GM23248 (cell line): ENCODE measurements around the gene ZNF827. TPM values are rescaled to one million over a fixed set of nuclear protein-coding genes. Genes with fewer than 3 reads are reported as not detected.

Source experiments
- DNase-seq: peaks from one replicate; pipeline ENCODE4 v3.0.0-alpha.2; 2015
- H2AFZ ChIP-seq: fragments of 200-600 bp; sonication (generic); 2 replicates; pipeline ENCODE4 v1.6.1; 2016; ENCODE audit warnings: antibody characterized with exemption
- H3F3A ChIP-seq: fragments of 200-600 bp; sonication (generic); 2 replicates; pipeline ENCODE4 v1.6.1; 2016; ENCODE audit warnings: mild to moderate bottlenecking, antibody characterized with exemption, mixed run types; ENCODE audit not compliant: insufficient read depth
- H3K27ac ChIP-seq: fragments of 200-600 bp; sonication (generic); 2 replicates; pipeline ENCODE4 v1.5.1; 2016; ENCODE audit warnings: mild to moderate bottlenecking
- H3K27me3 ChIP-seq: fragments of 200-600 bp; sonication (generic); replicated peaks from 2 replicates; pipeline ENCODE4 v1.6.1; 2016; ENCODE audit warnings: mild to moderate bottlenecking; ENCODE audit not compliant: insufficient read depth
- H3K36me3 ChIP-seq: fragments of 200-600 bp; sonication (generic); 2 replicates; pipeline ENCODE4 v1.6.1; 2016; ENCODE audit warnings: low read depth, mild to moderate bottlenecking
- H3K4me1 ChIP-seq: fragments of 200-600 bp; sonication (generic); 2 replicates; pipeline ENCODE4 v1.6.1; 2016; ENCODE audit warnings: mild to moderate bottlenecking; ENCODE audit not compliant: insufficient read depth
- H3K4me2 ChIP-seq: fragments of 200-600 bp; sonication (generic); one replicate; pipeline ENCODE4 v1.6.1; 2016; ENCODE audit warnings: mild to moderate bottlenecking; ENCODE audit not compliant: unreplicated experiment
- H3K4me3 ChIP-seq: fragments of 200-600 bp; sonication (generic); 2 replicates; pipeline ENCODE4 v1.5.1; 2016; ENCODE audit warnings: mild to moderate bottlenecking
- H3K79me2 ChIP-seq: fragments of 200-600 bp; sonication (generic); 2 replicates; pipeline ENCODE4 v1.6.1; 2016; ENCODE audit warnings: mild to moderate bottlenecking; ENCODE audit not compliant: insufficient read depth
- H3K9ac ChIP-seq: fragments of 200-600 bp; sonication (generic); 2 replicates; pipeline ENCODE4 v1.6.1; 2016; ENCODE audit warnings: mild to moderate bottlenecking
- H3K9me2 ChIP-seq: fragments of 200-600 bp; sonication (generic); 2 replicates; pipeline ENCODE4 v1.6.1; 2016; ENCODE audit warnings: mixed run types, mild to moderate bottlenecking, moderate library complexity; ENCODE audit not compliant: insufficient read depth
- H3K9me3 ChIP-seq: fragments of 200-600 bp; sonication (generic); one replicate; pipeline ENCODE4 v1.6.1; 2017; ENCODE audit warnings: low read depth
- H4K20me1 ChIP-seq: fragments of 200-600 bp; sonication (generic); 2 replicates; pipeline ENCODE4 v1.6.0; 2016; ENCODE audit not compliant: insufficient read depth
- EZH2 ChIP-seq: fragments of 200-600 bp; sonication (generic); IDR thresholded peaks from 2 replicates; pipeline ENCODE4 v1.6.1; 2018; ENCODE audit warnings: antibody characterized with exemption, mild to moderate bottlenecking; ENCODE audit not compliant: insufficient read depth, poor library complexity, severe bottlenecking
- EZH2phosphoT487 ChIP-seq: fragments of 200-600 bp; sonication (generic); IDR thresholded peaks from 2 replicates; pipeline ENCODE4 v1.6.1; 2018; ENCODE audit warnings: antibody characterized with exemption, moderate library complexity, mild to moderate bottlenecking, low read depth; ENCODE audit not compliant: insufficient read depth
- WGBS, 2 experiments: methylation state at CpG; one replicate each; pipeline ENCODE4 v1.1.6; 2015 to 2017; ENCODE audit warnings: low lambda C conversion rate in 2 of 2, low coverage in 1 of 2; ENCODE audit errors: missing lambda C conversion rate in 2 of 2; 5-methylcytosine and 5-hydroxymethylcytosine counted together
- in situ Hi-C: fragments of 300-500 bp; cut with MboI; formaldehyde crosslinking; loops from 2 replicates; pipeline ENCODE4 v1.15.0; 2020
- polyA plus RNA-seq: library from polyadenylated mRNA; unstranded; fragments of >200 nt; fragmentation: Nextera tagmentation; extraction: Ambion mirVana; gene quantifications from 2 replicates; pipeline ENCODE4 v1.2.1, GENCODE V29; 2016
- total RNA-seq: library from RNA; depleted of rRNA; stranded (reverse); fragments of >200 nt; shearing (Covaris generic); gene quantifications from 2 replicates; pipeline ENCODE4 v1.2.3, GENCODE V29; 2014

ZNF827 gene
- total and polyA plus RNA-seq, 2 experiments from 2014 or later: 5.0 to 10.1 TPM

GRCh38 chr4:145799223-145799622, 139.4 kb downstream of the ZNF827 start:
- no peaks in the 10 kb centered on the region for H4K20me1 ChIP-seq
- no peak overlapping the region for H3K9ac ChIP-seq
- 91 to 97% methylated on average over 2 of the region's 2 CpGs for WGBS, 2 experiments
- TF ChIP-seq EZH2phosphoT487 (no peak), EZH2 (no peak)
- DNase-seq: no peak
- in situ Hi-C loops: no loop called here
- no peaks in the 10 kb centered on the region for H3K36me3 ChIP-seq
- H3K27ac ChIP-seq: no peak overlapping the region
- no peaks in the 10 kb centered on the region for H3K9me2 ChIP-seq
- H3K4me3 ChIP-seq: no peak overlapping the region
- no peak overlapping the region for H2AFZ ChIP-seq
- H3F3A ChIP-seq: peaks cover 11% of the 10 kb centered on the region
- H3K4me2 ChIP-seq: no peak overlapping the region
- H3K9me3 ChIP-seq: no peaks in the 10 kb centered on the region
- H3K27me3 ChIP-seq: no peaks in the 10 kb centered on the region
- peaks cover 11% of the 10 kb centered on the region for H3K4me1 ChIP-seq
- no peaks in the 10 kb centered on the region for H3K79me2 ChIP-seq

- Histone ChIP-seq H3K27me3 (no peaks in the 10 kb centered on the region), H2AFZ (no peak overlapping the region), H3K9me2 (no peaks in the 10 kb centered on the region), H4K20me1 (no peaks in the 10 kb centered on the region), H3K79me2 (no peaks in the 10 kb centered on the region), H3K4me3 (no peak overlapping the region), H3K4me1 (no peaks in the 10 kb centered on the region), H3F3A (no peaks in the 10 kb centered on the region), H3K4me2 (no peak overlapping the region), H3K9ac (no peak overlapping the region), H3K9me3 (no peaks in the 10 kb centered on the region), H3K36me3 (no peaks in the 10 kb centered on the region), H3K27ac (no peak overlapping the region)
- in situ Hi-C loops: no loop called here
- TF ChIP-seq EZH2: no peak
- no peak for TF ChIP-seq EZH2phosphoT487
- no peak for DNase-seq
These were observed 141.3 kb downstream of the ZNF827 start for GRCh38 chr4:145797278-145797677.

GRCh38 chr4:145796346-145796745, 142.3 kb downstream of the ZNF827 start:
- Histone ChIP-seq H4K20me1 (no peaks in the 10 kb centered on the region), H3F3A (no peaks in the 10 kb centered on the region), H3K27me3 (no peaks in the 10 kb centered on the region), H3K79me2 (no peaks in the 10 kb centered on the region), H3K4me1 (no peaks in the 10 kb centered on the region), H3K9ac (no peak overlapping the region), H3K27ac (no peak overlapping the region), H3K9me3 (no peaks in the 10 kb centered on the region), H3K36me3 (no peaks in the 10 kb centered on the region), H3K4me3 (no peak overlapping the region), H3K9me2 (no peaks in the 10 kb centered on the region; the same call in 1 of the 2 replicates), H3K4me2 (no peak overlapping the region), H2AFZ (no peak overlapping the region)
- TF ChIP-seq EZH2: no peak
- no peak for TF ChIP-seq EZH2phosphoT487
- in situ Hi-C loops: no loop called here
- WGBS, 2 experiments: 99% methylated on average over 4 of the region's 4 CpGs
- DNase-seq: no peak

- DNase-seq: no peak
- Histone ChIP-seq H3F3A (no peaks in the 10 kb centered on the region), H3K9me3 (no peaks in the 10 kb centered on the region), H3K4me1 (no peaks in the 10 kb centered on the region), H3K9me2 (no peaks in the 10 kb centered on the region; the same call in 1 of the 2 replicates), H3K4me3 (no peak overlapping the region), H2AFZ (no peak overlapping the region), H3K9ac (no peak overlapping the region), H3K36me3 (no peaks in the 10 kb centered on the region), H3K4me2 (no peak overlapping the region), H4K20me1 (no peaks in the 10 kb centered on the region), H3K27me3 (no peaks in the 10 kb centered on the region), H3K79me2 (no peaks in the 10 kb centered on the region), H3K27ac (no peak overlapping the region)
- in situ Hi-C loops: no loop called here
- TF ChIP-seq EZH2phosphoT487: no peak
- no peak for TF ChIP-seq EZH2
- WGBS, 2 experiments: 96 to 97% methylated on average over 4 of the region's 4 CpGs
These were observed 143.1 kb downstream of the ZNF827 start for GRCh38 chr4:145795521-145795920.

- Histone ChIP-seq H3F3A (no peaks in the 10 kb centered on the region), H3K4me2 (no peak overlapping the region), H3K9me2 (no peaks in the 10 kb centered on the region; the same call in 1 of the 2 replicates), H3K9me3 (no peaks in the 10 kb centered on the region), H3K4me3 (no peak overlapping the region), H3K79me2 (no peaks in the 10 kb centered on the region), H3K4me1 (no peaks in the 10 kb centered on the region), H2AFZ (no peak overlapping the region), H3K36me3 (no peaks in the 10 kb centered on the region), H3K9ac (no peak overlapping the region), H3K27me3 (no peaks in the 10 kb centered on the region), H3K27ac (no peak overlapping the region), H4K20me1 (no peaks in the 10 kb centered on the region)
- TF ChIP-seq EZH2 (no peak), EZH2phosphoT487 (no peak)
- no peak for DNase-seq
- WGBS, 2 experiments: 99% methylated on average over 5 of the region's 5 CpGs
- in situ Hi-C loops: no loop called here
These were observed 146.2 kb downstream of the ZNF827 start for GRCh38 chr4:145792429-145792828.
